Inflammatory macrophage treated with lipopolysaccharide for 4 hours (primary cell): ENCODE measurements around the gene FNBP1.

Experiments used
- DNase-seq: peaks from one replicate; pipeline ENCODE4 v3.0.0-alpha.2; 2020

FNBP1 gene

GRCh38 chr9:129850821-129851550, 192.0 kb downstream of the FNBP1 start:
- no peak for DNase-seq

- DNase-seq = no peak
Observed at GRCh38 chr9:129849901-129850300, 193.1 kb downstream of the FNBP1 start.

DNA sequence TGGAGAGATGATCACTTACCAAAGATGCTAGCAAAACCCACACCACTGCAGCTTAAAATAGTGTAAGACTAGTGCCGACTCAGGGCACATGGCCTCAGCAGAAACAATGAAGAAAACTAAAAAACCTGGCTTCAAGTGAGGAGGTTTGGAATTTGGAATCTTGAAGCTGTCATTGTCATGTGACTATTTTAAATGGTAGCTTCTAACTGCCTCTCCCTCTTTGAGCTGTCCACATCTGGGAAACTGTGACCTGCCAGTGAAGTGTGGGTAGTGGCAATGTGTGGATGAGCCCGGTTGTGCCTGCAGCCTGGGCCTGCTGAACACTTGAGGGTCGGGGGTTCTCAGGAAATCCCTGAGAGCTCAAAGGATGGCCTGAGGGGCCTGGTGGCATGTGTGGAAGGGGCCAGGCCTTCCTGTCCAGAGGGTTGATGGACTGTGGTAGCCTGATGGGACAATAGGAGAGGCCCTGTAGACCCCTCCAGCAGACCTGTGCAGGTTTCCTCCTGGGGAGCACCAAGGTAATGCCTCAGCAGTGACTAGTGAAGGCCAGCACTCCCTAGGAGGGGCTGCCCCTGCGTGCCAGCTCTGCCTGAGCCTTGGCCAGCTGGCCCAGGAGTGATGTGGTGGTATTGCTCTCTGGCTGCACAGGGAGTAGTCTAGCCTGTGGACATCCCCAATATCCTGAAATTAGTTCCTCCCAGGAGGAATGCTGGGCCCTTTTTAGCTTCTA, 194.1 kb downstream of the FNBP1 start:
- no peak for DNase-seq

DNA sequence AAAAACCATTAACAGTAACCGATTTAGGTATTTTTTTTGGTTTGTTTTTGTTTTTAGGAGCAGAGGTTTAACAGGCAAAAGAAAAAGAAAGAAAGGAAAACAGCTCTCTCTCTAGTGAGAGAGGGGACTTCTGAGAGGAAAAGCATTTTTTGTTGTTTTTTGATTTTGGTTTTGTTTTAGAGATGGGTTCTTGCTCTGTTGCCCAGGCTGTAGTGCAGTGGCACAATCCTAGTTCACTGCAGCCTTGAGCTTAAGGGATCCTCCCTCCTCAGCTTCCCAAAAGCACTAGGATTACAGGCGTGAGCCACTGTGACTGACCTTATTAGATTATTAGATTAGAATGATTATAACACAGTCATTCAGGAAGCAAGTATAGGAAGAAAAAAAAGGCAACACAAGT, 197.6 kb downstream of the FNBP1 start:
- no peak for DNase-seq

GRCh38 chr9:129841071-129841470, 201.9 kb downstream of the FNBP1 start:
- no peak for DNase-seq

DNA sequence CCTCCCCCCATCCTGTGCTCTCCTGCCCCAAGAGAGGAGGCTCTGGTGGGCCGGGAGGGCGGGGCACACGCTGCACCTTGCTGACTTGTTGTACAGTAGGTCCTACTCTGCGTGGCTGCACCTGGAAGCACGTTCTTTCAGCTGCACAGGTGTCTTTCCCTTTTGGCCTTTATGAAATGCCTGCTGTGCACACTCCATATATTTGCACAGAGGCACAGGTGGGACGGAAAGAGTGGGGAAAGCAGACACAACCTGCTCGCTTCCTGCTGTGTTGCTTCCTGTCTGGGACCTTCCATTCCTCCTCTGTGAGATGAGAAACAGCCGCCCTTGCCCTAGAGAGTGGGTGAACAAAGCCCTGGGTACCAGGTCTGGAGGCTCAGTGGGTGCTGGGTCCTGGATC, 203.0 kb downstream of the FNBP1 start:
- DNase-seq = no peak

DNA sequence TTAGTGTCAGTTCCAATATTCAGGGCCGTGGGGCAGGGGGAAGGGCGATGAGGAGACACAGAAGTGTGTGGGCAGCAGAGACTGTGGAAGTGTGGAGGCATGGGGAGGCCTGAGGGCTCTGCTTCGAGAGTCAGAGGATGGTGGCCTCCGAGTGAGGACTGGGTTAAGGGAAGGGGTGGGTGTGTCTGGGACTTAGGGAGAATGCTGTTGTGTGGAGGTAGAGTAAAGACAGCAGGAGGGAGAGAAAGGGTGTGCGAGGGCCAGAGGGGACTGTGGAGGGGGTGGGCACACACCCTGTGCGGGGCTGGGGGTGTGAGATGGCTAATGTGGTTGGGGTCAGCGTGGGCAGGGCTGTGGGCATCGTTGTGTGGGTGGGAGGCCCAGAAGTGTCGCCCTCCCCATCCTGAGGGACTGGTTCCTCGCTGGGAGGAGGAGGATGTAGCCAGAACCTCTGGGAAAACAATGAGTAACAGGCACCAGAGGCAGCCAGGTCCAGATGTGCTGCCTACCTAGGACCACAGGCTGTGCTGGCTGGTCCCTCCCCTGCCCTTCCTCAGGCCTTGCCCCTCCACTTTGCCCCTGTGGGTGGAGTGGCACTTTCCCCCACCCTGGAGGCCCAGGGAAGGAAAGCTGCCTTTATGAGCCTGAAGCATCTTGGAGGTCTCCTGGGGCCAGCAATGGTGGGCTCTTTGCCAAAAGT, 203.5 kb downstream of the FNBP1 start:
- peak; percentile 8 for DNase-seq

GRCh38 chr9:129838707-129839259, 204.2 kb downstream of the FNBP1 start:
- peak; percentile 79 for DNase-seq
